A673 (cell line): ENCODE data around the gene TMEM220.

Experiments used
- CTCF ChIP-seq: fragments of 300-800, 200-600 bp; sonication (generic); conservative IDR thresholded peaks from 2 replicates; pipeline ENCODE4 v1.5.1; 2017; ENCODE audit warnings: low read depth, mild to moderate bottlenecking, antibody characterized with exemption, low read length, moderate library complexity, mixed read lengths
- EZH2 ChIP-seq: fragments of 200-600 bp; sonication (generic); IDR thresholded peaks from 2 replicates; pipeline ENCODE4 v1.6.1; 2017; ENCODE audit warnings: borderline replicate concordance, low read depth, mild to moderate bottlenecking, mixed read lengths, antibody characterized with exemption, low read length; ENCODE audit not compliant: poor library complexity, severe bottlenecking

- no peak for TF ChIP-seq CTCF
- TF ChIP-seq EZH2: no peak
These were observed 47.9 kb downstream of the TMEM220 start for GRCh38 chr17:10681866-10682446.
